Epithelial cell of esophagus (primary cell): ENCODE results near the gene CSNK1G1.
"Not testable (repeated sequence)": the region's sequence is repeated elsewhere in the genome, so short reads cannot be mapped to it uniquely, and the experiment has no call there.

Experiments
- DNase-seq: peaks from one replicate; pipeline ENCODE4 v3.0.0; 2010; ENCODE audit warnings: low read depth
- H3K4me3 ChIP-seq: 2 replicates; pipeline ENCODE4 v1.5.1; 2011; ENCODE audit warnings: mild to moderate bottlenecking, low read length, control low read depth
- TF ChIP-seq, protein P1 (sequence below): IDR thresholded peaks from 2 replicates; pipeline ENCODE4 v1.5.1; 2011; ENCODE audit warnings: low read depth, mild to moderate bottlenecking, low read length, control low read depth, inconsistent platforms; ENCODE audit not compliant: insufficient read depth; ENCODE audit errors: missing control alignments

The CSNK1G1 gene

DNA sequence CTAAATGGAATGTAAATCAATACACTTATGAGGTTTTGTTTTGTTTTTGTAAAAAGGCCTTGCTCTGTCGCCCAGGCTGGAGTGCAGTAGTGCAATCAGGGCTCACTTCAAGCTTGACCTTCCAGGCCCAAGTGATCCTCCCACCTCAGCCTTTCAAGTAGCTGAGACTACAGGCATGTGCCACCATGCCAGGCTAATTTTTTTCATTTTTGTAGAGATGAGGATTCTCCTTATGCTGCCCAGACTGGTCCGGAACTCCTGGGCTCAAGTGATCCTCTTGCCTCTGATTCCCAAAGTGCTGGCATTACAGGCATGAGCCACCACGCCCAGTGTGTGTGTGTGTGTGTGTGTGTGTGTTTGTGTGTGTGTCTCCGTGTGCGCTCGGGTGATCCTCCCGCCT lies 30.3 kb upstream of the CSNK1G1 start:
- DNase-seq: no peak
- no peak overlapping the region for H3K4me3 ChIP-seq
- TF ChIP-seq, protein P1, sequence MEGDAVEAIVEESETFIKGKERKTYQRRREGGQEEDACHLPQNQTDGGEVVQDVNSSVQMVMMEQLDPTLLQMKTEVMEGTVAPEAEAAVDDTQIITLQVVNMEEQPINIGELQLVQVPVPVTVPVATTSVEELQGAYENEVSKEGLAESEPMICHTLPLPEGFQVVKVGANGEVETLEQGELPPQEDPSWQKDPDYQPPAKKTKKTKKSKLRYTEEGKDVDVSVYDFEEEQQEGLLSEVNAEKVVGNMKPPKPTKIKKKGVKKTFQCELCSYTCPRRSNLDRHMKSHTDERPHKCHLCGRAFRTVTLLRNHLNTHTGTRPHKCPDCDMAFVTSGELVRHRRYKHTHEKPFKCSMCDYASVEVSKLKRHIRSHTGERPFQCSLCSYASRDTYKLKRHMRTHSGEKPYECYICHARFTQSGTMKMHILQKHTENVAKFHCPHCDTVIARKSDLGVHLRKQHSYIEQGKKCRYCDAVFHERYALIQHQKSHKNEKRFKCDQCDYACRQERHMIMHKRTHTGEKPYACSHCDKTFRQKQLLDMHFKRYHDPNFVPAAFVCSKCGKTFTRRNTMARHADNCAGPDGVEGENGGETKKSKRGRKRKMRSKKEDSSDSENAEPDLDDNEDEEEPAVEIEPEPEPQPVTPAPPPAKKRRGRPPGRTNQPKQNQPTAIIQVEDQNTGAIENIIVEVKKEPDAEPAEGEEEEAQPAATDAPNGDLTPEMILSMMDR: no peak

DNA sequence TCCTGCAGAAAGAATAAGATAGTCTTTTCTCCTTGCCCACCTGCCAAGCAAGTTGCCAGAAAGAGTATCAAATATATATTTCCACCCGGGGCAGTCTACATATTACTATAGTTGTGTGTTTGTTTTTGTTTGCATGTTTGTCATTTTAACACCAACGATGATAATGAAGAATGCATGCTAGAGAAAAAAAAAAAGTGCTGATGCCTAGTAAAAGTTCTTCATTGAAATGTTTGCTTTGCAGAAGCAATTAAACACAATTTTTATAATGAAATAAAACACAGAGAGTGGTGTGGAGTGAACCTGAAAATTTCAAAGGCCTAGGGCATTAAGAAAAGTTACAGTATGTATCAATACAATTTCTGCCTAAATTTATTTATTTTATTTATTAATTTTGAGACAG lies 27.8 kb upstream of the CSNK1G1 start:
- H3K4me3 ChIP-seq: no peak overlapping the region
- DNase-seq: no peak
- TF ChIP-seq, protein P1: no peak

DNA sequence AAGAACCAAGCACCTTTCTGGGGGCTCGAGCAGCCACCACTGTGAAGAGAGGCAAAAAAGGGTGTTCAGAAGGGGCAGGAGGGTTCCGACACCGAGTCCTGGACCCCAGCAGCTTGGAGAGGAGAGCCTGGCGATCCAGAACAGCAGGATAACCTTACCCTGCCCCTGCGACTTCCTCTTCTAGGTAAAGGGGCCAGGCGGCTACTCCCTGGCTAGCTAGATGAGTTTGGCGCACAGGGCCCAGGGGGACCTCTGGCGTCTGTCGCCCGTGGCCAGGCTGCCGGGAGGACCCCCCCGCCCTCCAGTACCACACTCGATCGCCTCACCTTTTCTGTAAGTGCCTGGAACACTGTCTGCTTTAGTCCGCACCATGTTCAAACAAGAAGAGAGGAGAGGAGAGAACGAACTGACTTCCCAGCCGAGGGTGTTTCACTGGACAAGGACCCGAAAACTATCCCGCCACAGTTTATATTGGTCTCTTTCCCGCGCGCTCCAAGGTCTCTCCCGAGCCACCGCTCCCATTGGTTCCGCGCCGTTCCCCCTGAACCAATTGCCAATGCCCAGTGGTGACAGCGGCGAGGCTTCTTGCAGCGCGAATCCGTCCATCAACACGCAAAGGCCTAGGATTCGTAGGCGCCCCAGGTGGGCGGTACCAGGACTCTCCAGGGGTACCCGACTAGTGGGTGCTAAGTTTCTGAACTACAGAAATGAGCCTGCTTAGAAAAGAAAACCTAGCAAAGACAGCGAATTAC lies 25.2 kb upstream of the CSNK1G1 start, which contains the start of gene PCLAF:
TSS of gene PCLAF (minus strand) at position 442 of the 752 bp plus-strand sequence. CDS start at position 372, 70 bp downstream.
- peak; percentile 96 for DNase-seq
- TF ChIP-seq, protein P1: peak; percentile 5
- H3K4me3 ChIP-seq: peak within 1 kb of the TSS; percentile 76

DNA sequence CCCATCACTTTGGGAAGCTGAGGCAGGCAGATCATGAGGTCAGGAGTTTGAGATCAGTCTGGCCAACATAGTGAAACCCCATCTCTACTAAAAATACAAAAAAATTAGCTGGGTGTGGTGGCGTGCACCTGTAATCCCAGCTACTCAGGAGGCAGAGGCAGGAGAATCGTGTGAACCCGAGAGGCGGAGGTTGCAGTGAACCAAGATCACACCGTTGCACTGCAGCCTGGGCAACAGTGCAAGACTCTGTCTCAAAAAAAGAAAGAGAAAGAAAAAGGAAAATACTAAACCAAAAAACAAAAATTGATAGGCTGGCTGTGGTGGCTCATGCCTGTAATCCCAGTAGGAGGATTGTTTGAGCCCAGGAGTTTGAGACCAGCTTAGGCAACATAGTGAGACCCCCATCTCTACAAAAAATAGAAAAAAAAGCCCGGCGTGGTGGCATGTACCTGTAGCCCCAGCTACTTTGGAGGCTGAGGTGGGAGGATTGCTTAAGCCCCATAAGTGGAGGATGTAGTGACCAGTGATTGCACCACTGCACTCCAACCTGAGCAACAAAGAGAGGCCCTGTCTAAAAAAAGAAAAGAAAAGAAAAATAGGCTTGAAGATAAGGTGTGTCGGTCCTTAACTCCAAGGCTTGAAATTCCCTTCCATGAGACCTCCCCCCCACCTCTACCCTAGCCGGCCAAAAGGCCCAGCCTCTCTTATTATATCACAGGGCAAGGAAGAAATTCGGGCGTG lies 24.3 kb upstream of the CSNK1G1 start:
- H3K4me3 ChIP-seq: peak overlapping the region; percentile 76
- DNase-seq: not testable (repeated sequence)

DNA sequence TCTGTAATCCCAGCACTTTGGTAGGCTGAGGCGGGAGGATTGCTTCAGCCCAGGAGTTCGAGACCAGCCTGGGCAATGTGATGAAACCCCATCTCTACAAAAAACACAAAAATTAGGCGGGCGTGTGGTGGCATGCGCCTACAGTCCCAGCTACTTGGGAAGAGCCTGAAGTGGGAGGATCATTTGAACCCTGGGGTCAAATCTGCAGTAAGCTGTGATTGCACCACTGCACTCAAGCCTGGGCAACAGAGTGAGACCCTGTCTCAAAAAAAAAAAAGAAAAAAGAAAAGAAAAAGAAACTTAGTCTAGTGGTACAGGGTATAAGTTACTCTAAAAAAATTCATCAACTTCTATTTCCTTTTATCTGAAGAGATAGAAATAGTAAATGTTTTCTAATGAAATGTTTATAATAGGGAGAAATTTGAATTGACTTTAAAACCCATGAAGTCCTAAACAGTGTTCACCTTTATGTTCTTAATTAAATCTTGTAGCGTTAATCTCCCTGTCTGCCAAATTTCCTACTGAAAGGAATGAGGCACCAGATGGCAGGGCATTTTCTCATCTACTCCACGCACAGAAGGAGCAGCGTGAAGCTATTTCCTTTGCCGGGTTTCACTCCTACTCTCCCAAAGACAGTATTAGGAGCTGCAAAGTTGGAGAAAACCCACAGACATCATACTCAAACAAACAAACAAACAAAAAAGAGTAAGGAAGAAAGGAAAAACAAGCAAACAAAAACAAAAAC lies 23.4 kb upstream of the CSNK1G1 start:
- H3K4me3 ChIP-seq: no peak overlapping the region
- TF ChIP-seq, protein P1: no peak
- DNase-seq: no peak

DNA sequence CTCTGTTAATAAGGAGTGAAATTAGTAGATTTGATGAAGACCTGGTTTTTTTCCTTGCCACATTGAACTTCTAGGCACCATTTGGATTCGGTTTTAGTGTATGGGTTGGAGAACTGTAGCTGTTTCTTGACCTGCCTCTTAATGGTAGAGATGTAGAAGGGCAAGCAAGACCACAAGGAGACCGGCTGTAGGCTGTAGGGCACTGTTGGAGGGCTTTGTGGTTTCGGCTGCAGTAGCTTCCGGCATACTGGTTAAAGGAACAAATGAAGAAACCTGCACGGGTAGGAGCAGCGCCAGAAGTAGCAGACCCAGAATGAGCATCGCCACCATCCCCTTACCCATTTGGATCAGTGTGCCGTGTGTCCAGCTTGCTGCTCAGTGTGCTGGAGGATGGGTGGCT lies 17.4 kb upstream of the CSNK1G1 start:
- no peak overlapping the region for H3K4me3 ChIP-seq
- DNase-seq: no peak
- TF ChIP-seq, protein P1: no peak

DNA sequence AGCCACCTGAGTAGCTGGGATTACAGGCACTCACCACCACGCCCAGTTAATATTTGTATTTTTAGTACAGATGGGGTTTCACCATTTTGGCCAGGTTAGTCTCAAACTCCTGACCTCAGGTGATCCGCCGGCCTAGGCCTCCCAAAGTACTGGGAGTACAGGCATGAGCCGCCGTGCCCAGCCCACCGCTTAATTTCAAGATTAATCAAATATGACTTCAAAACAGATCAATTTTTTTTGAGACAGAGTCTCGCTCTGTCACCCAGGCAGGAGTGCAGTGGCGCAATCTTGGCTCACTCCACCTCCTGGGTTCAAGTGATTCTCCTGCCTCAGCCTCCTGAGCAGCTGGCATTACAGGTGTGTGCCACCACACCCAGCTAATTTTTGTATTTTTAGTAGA lies 15.4 kb upstream of the CSNK1G1 start:
- DNase-seq, H3K4me3 ChIP-seq: not testable (repeated sequence)
